Neural progenitor cell (in vitro differentiated cells): ENCODE data around the gene EFNA2.

Source experiments
- CTCF ChIP-seq: fragments of 200-600 bp; sonication (generic); IDR thresholded peaks from 2 replicates; pipeline ENCODE4 v1.5.1; 2017; ENCODE audit warnings: antibody characterized with exemption, mild to moderate bottlenecking
- EZH2 ChIP-seq: fragments of 200-600 bp; sonication (generic); IDR thresholded peaks from 2 replicates; pipeline ENCODE4 v1.6.1; 2017; ENCODE audit warnings: antibody characterized with exemption, mild to moderate bottlenecking, moderate library complexity
- EZH2phosphoT487 ChIP-seq: fragments of 200-600 bp; sonication (generic); IDR thresholded peaks from 2 replicates; pipeline ENCODE4 v1.6.1; 2017; ENCODE audit warnings: antibody characterized with exemption

- TF ChIP-seq EZH2phosphoT487, result no peak
- TF ChIP-seq CTCF, result no peak
- TF ChIP-seq EZH2, result no peak
Observed at GRCh38 chr19:1343041-1343440, 57.4 kb downstream of the EFNA2 start.
